GM12878 (cell line): ENCODE data around the gene BSPRY. TPM values are rescaled to one million over a fixed set of nuclear protein-coding genes. Genes with fewer than 3 reads are reported as not detected.

Experiments used
- BHLHE40 ChIP-seq, 2 experiments: fragments of 450-650 bp in 1 of 2; IDR thresholded peaks; 2 replicates each; pipeline ENCODE4 v1.6.1; 2011 to 2017; ENCODE audit warnings: low read depth in 2 of 2, borderline replicate concordance in 1 of 2, improper control_type of control experiment in 1 of 2, low read length in 1 of 2, mild to moderate bottlenecking in 1 of 2
- CHD1 ChIP-seq: IDR thresholded peaks from 2 replicates; pipeline ENCODE4 v1.6.1; 2012; ENCODE audit warnings: low read depth, low read length, improper control_type of control experiment
- CREM ChIP-seq: IDR thresholded peaks from 2 replicates; pipeline ENCODE4 v1.6.1; 2014; ENCODE audit warnings: antibody characterized with exemption, low read depth
- GATAD2B ChIP-seq: fragments of 450-650 bp; conservative IDR thresholded peaks from 2 replicates; pipeline ENCODE4 v1.6.1; 2017; ENCODE audit warnings: low read depth, mild to moderate bottlenecking, moderate library complexity
- JUND ChIP-seq: IDR thresholded peaks from 2 replicates; pipeline ENCODE4 v1.6.1; 2012; ENCODE audit warnings: low read depth, mild to moderate bottlenecking, low read length, improper control_type of control experiment, moderate library complexity
- NBN ChIP-seq: fragments of 450-650 bp; IDR thresholded peaks from 2 replicates; pipeline ENCODE4 v1.6.1; 2016
- NFIC ChIP-seq: IDR thresholded peaks from 2 replicates; pipeline ENCODE4 v1.6.1; 2012; ENCODE audit warnings: low read depth, mild to moderate bottlenecking, inconsistent platforms, low read length, moderate library complexity
- NFYB ChIP-seq: IDR thresholded peaks from 2 replicates; pipeline ENCODE4 v1.6.1; 2011; ENCODE audit warnings: low read depth, mild to moderate bottlenecking, low read length, improper control_type of control experiment, moderate library complexity; ENCODE audit not compliant: insufficient read depth
- RELA ChIP-seq: fragments of 450-650 bp; IDR thresholded peaks from 2 replicates; pipeline ENCODE4 v1.8.0; 2014; ENCODE audit warnings: borderline replicate concordance; ENCODE audit not compliant: partially characterized antibody
- SIX5 ChIP-seq: IDR thresholded peaks from 2 replicates; pipeline ENCODE4 v1.6.1; 2011; ENCODE audit warnings: mild to moderate bottlenecking, low read depth, low read length, moderate library complexity; ENCODE audit not compliant: severe bottlenecking
- TARDBP ChIP-seq: IDR thresholded peaks from 2 replicates; pipeline ENCODE4 v1.6.1; 2016; ENCODE audit warnings: borderline replicate concordance
- TCF12 ChIP-seq: IDR thresholded peaks from 2 replicates; pipeline ENCODE4 v1.6.1; 2011; ENCODE audit warnings: low read depth, mild to moderate bottlenecking, low read length
- polyA plus RNA-seq, 11 experiments: library from polyadenylated mRNA; depleted of rRNA in 4 of 11; unstranded in 6 of 11; stranded (reverse) in 5 of 11; fragments of >200 nt; fragmentation: Nextera tagmentation in 4 of 11; fragmentation: Illumina TruSeq in 1 of 11; extraction: Ambion mirVana in 4 of 11; extraction: Trizol in 1 of 11; gene quantifications; 1 replicate in 1 of 11; 2 replicates in 10 of 11; pipeline versions ENCODE4 v1.2.1 to v1.2.3, GENCODE V29; 2011 to 2016; ENCODE audit warnings: inconsistent platforms in 2 of 11, missing spikeins in 2 of 11, low read depth in 1 of 11
- total RNA-seq, 4 experiments: library from RNA; depleted of rRNA in 3 of 4; stranded (reverse); fragments of >200 nt in 3 of 4; fragmentation: Illumina TruSeq in 1 of 4; extraction: Trizol in 1 of 4; gene quantifications; 2 replicates each; pipeline versions ENCODE4 v1.2.1 to v1.2.3, GENCODE V29; 2013 to 2021
- TF ChIP-seq, protein P1 (sequence below): fragments of 450-650 bp; conservative IDR thresholded peaks from 2 replicates; pipeline ENCODE4 v1.6.1; 2017; ENCODE audit warnings: mild to moderate bottlenecking, moderate library complexity
- TF ChIP-seq, protein P2 (sequence below): IDR thresholded peaks from 2 replicates; pipeline ENCODE4 v1.6.1; 2011; ENCODE audit warnings: low read depth, low read length, improper control_type of control experiment, borderline replicate concordance
- TF ChIP-seq, protein P3 (sequence below): fragments of 450-650 bp; formaldehyde crosslinking; IDR thresholded peaks from 2 replicates; pipeline ENCODE4 v1.5.0; 2022; ENCODE audit warnings: mild to moderate bottlenecking, missing genetic modification characterization
- TF ChIP-seq, protein P4 (sequence below): fragments of 450-650 bp; IDR thresholded peaks from 2 replicates; pipeline ENCODE4 v1.6.1; 2017; ENCODE audit warnings: mild to moderate bottlenecking, moderate library complexity
- TF ChIP-seq, protein P5 (sequence below): fragments of 450-650 bp; IDR thresholded peaks from 2 replicates; pipeline ENCODE4 v1.6.1; 2016; ENCODE audit warnings: mild to moderate bottlenecking

The BSPRY gene
- total and polyA plus RNA-seq, 10 of the 15 experiments (the other 5 are each of a cell fraction or from before 2014, with no cell fraction given) = 0.45 to 6.3 (median 4.1) TPM

DNA sequence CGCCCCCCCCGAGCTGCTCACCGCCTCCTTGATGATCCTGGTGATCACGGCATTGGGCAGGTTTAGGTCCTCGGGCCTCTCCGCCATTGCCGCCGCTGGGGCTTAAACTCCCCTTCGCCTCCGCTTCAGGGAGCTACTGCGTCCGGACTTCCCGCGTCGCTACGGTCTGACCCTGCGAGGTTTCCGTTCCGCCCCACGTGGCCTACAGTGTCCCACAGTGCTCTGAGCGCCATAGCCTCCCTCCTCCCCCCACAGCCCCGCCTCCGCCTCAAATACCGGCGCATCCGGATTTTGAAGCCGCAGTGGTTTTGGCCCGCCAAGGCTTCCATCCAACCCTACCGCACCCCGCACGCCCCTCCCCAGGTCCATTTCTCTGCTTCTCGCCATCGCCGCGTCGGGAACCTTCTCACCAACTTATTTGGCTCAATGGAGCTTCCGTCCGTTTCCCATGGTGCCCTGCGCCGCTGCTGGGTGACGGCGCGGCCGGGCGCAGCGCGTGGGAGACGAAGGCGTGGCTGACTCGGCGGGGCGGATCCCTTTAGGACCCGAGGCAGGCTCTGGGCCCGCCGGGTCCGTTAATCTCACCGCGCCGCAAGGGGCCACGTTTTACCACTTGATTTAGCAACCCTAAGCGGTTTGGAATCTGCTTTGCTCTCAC, 61.0 kb downstream of the BSPRY start, which contains the start of the genes C9orf43 and POLE3 (continued):
- TF ChIP-seq, protein P1, sequence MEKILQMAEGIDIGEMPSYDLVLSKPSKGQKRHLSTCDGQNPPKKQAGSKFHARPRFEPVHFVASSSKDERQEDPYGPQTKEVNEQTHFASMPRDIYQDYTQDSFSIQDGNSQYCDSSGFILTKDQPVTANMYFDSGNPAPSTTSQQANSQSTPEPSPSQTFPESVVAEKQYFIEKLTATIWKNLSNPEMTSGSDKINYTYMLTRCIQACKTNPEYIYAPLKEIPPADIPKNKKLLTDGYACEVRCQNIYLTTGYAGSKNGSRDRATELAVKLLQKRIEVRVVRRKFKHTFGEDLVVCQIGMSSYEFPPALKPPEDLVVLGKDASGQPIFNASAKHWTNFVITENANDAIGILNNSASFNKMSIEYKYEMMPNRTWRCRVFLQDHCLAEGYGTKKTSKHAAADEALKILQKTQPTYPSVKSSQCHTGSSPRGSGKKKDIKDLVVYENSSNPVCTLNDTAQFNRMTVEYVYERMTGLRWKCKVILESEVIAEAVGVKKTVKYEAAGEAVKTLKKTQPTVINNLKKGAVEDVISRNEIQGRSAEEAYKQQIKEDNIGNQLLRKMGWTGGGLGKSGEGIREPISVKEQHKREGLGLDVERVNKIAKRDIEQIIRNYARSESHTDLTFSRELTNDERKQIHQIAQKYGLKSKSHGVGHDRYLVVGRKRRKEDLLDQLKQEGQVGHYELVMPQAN = peak; percentile 96; the same call in 1 of the 2 replicates
- TF ChIP-seq, protein P2, sequence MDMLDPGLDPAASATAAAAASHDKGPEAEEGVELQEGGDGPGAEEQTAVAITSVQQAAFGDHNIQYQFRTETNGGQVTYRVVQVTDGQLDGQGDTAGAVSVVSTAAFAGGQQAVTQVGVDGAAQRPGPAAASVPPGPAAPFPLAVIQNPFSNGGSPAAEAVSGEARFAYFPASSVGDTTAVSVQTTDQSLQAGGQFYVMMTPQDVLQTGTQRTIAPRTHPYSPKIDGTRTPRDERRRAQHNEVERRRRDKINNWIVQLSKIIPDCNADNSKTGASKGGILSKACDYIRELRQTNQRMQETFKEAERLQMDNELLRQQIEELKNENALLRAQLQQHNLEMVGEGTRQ = peak; percentile 90
- peak; percentile 55 to 72; a peak in 2 of 4 replicates for TF ChIP-seq BHLHE40 (IDR thresholded peaks at IDR 0.05; ENCODE audit: borderline replicate concordance in 1 of 2, low read depth in 2 of 2, low read length in 1 of 2)
- TF ChIP-seq GATAD2B = peak; percentile 40; the same call in 1 of the 2 replicates
- TF ChIP-seq, protein P3, sequence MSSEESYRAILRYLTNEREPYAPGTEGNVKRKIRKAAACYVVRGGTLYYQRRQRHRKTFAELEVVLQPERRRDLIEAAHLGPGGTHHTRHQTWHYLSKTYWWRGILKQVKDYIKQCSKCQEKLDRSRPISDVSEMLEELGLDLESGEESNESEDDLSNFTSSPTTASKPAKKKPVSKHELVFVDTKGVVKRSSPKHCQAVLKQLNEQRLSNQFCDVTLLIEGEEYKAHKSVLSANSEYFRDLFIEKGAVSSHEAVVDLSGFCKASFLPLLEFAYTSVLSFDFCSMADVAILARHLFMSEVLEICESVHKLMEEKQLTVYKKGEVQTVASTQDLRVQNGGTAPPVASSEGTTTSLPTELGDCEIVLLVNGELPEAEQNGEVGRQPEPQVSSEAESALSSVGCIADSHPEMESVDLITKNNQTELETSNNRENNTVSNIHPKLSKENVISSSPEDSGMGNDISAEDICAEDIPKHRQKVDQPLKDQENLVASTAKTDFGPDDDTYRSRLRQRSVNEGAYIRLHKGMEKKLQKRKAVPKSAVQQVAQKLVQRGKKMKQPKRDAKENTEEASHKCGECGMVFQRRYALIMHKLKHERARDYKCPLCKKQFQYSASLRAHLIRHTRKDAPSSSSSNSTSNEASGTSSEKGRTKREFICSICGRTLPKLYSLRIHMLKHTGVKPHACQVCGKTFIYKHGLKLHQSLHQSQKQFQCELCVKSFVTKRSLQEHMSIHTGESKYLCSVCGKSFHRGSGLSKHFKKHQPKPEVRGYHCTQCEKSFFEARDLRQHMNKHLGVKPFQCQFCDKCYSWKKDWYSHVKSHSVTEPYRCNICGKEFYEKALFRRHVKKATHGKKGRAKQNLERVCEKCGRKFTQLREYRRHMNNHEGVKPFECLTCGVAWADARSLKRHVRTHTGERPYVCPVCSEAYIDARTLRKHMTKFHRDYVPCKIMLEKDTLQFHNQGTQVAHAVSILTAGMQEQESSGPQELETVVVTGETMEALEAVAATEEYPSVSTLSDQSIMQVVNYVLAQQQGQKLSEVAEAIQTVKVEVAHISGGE (CRISPR knock-in tag) = no peak
- TF ChIP-seq, protein P4, sequence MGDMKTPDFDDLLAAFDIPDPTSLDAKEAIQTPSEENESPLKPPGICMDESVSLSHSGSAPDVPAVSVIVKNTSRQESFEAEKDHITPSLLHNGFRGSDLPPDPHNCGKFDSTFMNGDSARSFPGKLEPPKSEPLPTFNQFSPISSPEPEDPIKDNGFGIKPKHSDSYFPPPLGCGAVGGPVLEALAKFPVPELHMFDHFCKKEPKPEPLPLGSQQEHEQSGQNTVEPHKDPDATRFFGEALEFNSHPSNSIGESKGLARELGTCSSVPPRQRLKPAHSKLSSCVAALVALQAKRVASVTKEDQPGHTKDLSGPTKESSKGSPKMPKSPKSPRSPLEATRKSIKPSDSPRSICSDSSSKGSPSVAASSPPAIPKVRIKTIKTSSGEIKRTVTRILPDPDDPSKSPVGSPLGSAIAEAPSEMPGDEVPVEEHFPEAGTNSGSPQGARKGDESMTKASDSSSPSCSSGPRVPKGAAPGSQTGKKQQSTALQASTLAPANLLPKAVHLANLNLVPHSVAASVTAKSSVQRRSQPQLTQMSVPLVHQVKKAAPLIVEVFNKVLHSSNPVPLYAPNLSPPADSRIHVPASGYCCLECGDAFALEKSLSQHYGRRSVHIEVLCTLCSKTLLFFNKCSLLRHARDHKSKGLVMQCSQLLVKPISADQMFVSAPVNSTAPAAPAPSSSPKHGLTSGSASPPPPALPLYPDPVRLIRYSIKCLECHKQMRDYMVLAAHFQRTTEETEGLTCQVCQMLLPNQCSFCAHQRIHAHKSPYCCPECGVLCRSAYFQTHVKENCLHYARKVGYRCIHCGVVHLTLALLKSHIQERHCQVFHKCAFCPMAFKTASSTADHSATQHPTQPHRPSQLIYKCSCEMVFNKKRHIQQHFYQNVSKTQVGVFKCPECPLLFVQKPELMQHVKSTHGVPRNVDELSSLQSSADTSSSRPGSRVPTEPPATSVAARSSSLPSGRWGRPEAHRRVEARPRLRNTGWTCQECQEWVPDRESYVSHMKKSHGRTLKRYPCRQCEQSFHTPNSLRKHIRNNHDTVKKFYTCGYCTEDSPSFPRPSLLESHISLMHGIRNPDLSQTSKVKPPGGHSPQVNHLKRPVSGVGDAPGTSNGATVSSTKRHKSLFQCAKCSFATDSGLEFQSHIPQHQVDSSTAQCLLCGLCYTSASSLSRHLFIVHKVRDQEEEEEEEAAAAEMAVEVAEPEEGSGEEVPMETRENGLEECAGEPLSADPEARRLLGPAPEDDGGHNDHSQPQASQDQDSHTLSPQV = no peak
- TF ChIP-seq NFYB = no peak
- no peak for TF ChIP-seq JUND
- no peak for TF ChIP-seq TCF12
- TF ChIP-seq NFIC = 0 out of 2 replicates have a peak, but pooled peaks have one; percentile 47
- no peak for TF ChIP-seq RELA
- peak; percentile 98 for TF ChIP-seq NBN
- peak; percentile 55 for TF ChIP-seq SIX5
- peak; percentile 77; the same call in 1 of the 2 replicates for TF ChIP-seq CREM
- TF ChIP-seq CHD1 = no peak; the same call in 1 of the 2 replicates
- TF ChIP-seq TARDBP = 0 out of 2 replicates have a peak, but pooled peaks have one; percentile 14
- TF ChIP-seq, protein P5, sequence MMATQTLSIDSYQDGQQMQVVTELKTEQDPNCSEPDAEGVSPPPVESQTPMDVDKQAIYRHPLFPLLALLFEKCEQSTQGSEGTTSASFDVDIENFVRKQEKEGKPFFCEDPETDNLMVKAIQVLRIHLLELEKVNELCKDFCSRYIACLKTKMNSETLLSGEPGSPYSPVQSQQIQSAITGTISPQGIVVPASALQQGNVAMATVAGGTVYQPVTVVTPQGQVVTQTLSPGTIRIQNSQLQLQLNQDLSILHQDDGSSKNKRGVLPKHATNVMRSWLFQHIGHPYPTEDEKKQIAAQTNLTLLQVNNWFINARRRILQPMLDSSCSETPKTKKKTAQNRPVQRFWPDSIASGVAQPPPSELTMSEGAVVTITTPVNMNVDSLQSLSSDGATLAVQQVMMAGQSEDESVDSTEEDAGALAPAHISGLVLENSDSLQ = peak; percentile 24; the same call in 1 of the 2 replicates
